H1 (cell line): Measurements from ENCODE around the gene OR1D2. TPM values are rescaled to one million over a fixed set of nuclear protein-coding genes. Genes with fewer than 3 reads are reported as not detected.

Source experiments
- GABPA ChIP-seq: IDR thresholded peaks from 2 replicates; pipeline ENCODE4 v1.6.1; 2011; ENCODE audit warnings: mild to moderate bottlenecking, low read length, moderate library complexity, borderline replicate concordance; ENCODE audit not compliant: insufficient read depth
- HDAC6 ChIP-seq: IDR thresholded peaks from one replicate; pipeline ENCODE4 v1.7.1; 2012; ENCODE audit warnings: low read depth, mild to moderate bottlenecking, inconsistent platforms, low read length, moderate library complexity
- KDM5A ChIP-seq: fragments of 200-600 bp; IDR thresholded peaks from 2 replicates; pipeline ENCODE4 v1.7.1; 2012; ENCODE audit warnings: mild to moderate bottlenecking, low read length, inconsistent platforms, mixed read lengths
- NRF1 ChIP-seq: IDR thresholded peaks from 2 replicates; pipeline ENCODE4 v1.6.1; 2011; ENCODE audit warnings: mild to moderate bottlenecking, low read depth, low read length, improper control_type of control experiment
- RFX5 ChIP-seq: IDR thresholded peaks from 2 replicates; pipeline ENCODE4 v1.6.1; 2011; ENCODE audit warnings: low read depth, low read length, improper control_type of control experiment, borderline replicate concordance
- polyA plus RNA-seq, 7 experiments: library from polyadenylated mRNA; depleted of rRNA in 3 of 7; stranded (reverse) in 5 of 7; unstranded in 2 of 7; fragments of >200 nt in 5 of 7; fragments of 200-250 nt in 2 of 7; gene quantifications; 1 replicate in 5 of 7; 2 replicates in 1 of 7; 4 replicates in 1 of 7; pipeline versions ENCODE4 v1.2.1 to v1.2.3, GENCODE V29; 2011 to 2013; ENCODE audit warnings: missing spikeins in 2 of 7, mixed read lengths in 2 of 7
- total RNA-seq: library from RNA; stranded (reverse); fragmentation: NEBNext Ultra II Directional; extraction: Animal tissue kit (Norgen Biotek cat#: 25700); gene quantifications from 2 replicates; pipeline ENCODE4 v1.2.1, GENCODE V29; 2021

Gene OR1D2
- total and polyA plus RNA-seq, 2 of the 8 experiments (the other 6 are each of a cell fraction or from before 2014, with no cell fraction given) = not detected

DNA sequence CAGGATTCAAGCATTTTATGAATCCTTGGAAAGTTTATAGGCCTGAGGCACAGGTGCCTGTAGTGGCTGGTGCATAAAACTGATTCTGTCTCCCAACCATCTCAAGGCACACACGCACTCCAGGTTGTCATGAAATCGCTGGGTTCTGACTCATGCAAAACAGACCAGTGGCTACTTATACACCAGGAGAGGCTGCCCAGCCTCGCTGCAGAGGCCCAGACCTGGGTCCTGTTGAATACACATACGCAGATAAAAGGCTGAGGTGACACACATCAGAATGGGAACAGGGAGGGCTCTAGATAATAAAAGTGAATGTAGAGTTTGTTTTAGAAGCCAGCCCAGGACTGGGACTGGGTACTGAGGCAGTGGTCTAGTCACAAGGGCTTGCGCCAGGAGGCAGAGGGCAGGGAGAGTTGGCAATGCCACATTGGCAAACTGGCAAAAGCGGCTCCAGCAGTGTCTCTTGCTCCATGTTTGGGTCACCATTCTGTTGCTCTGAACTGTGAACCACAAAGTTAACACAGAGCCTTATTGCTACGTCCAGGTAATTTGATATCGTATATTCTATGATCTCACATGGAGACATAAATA, 54.4 kb downstream of the OR1D2 start (continued):
- TF ChIP-seq GABPA = no peak
- TF ChIP-seq NRF1 = no peak
- no peak for TF ChIP-seq KDM5A
- TF ChIP-seq HDAC6 = no peak
- TF ChIP-seq RFX5 = no peak
